ENCODE data around the gene RBM20.
A peak's percentile ranks its signal among the peaks of the same experiment; 100 is the strongest.

RBM20 gene

GRCh38 chr10:110770243-110770642 is 126.1 kb downstream of the RBM20 start:
- no peak for DNase-seq

DNA sequence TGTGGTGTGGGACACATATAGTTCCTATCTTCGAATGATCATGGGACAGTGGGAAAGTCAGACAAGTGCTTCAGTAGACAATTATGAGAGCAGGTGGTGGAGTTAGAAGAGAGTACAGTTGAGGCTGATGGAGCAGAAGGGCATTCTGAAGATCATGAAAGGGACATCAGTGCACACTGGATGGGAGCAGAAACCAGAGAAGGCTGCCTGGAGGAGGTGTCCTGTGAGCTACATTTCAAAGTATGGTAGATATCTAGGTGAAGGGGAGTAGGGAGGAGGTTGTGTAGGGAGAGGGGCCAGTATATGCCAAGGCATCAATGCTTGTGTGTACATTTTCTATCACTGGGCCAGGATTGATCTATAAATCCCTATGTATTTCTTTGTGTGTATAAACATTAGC is 127.3 kb downstream of the RBM20 start:
- DNase-seq = no peak

DNA sequence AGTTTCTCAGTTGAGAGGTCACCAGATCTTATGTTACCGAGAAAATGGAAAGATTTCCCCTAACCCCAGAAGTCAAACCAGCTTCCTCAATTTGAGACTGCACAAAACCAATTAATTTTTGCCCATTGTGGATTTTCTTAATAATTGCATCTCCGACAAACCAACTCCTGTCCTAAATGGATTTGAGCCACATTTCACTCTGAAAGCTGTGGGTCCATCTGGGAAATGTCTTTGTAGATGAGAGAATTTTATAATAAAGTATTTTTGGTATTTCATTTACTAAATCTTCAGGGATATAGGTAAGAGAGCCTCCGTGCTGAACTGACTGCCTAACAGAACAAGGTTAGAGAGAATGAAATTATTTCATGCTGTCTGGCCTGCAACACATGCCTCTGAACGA is 127.9 kb downstream of the RBM20 start:
- no peak for DNase-seq

GRCh38 chr10:110772454-110773025 is 128.4 kb downstream of the RBM20 start:
- peak; percentile 69 for DNase-seq

DNA sequence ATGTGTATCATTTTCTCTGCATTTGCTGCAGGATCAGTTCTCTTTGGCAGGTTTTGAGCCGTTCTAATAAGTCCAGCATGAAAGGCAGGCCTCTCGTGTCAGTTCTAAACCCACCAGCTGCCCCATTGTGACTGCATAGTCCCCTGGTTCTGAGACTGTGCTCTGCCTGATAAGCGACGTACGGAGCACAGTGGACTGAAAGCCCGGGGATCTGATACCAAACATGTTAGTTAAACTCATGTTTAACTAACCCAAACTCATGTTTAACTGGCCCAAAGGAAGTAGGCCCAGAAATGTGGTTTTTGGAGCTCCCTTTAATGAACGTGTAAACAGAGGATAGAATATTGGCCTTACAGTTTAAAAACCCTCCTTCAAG is 129.5 kb downstream of the RBM20 start:
- no peak for DNase-seq

GRCh38 chr10:110774069-110775019 is 130.2 kb downstream of the RBM20 start:
- no peak for DNase-seq

DNA sequence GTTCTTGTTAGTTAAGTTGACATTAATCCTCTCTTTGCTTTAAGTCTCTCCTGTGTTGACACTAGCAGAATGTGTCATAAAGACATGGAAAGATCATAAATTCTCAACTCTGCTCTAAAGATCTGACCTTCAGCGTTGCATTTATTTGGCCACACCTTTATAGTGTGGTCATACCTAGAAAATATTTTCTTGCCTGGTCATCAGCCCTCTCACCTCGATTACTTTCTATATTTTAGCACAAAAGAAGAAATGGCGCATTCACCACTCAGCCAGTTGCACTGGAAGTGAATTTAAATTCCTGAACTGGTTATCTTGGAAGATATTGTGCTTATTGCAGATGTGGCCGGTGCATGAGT is 130.9 kb downstream of the RBM20 start:
- DNase-seq = no peak

DNA sequence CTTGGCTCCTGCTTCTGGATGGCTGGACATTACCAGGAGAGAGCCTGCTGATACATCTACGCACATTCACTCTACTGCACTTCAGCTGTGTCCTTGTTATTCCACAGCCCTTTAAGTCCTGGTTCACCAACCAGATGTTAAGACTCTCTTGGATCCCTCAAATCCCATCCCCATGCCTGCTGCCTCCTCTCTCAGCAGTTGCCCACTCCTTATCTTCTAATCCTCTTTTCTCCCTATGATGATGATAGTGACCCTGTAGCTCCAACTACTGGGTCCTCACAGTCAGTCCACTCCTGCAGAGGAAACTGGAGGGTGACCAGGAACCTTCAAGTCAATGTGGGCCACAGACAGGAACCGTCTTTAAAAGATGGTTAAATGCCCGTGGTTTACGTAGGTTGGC is 131.3 kb downstream of the RBM20 start:
- no peak for DNase-seq

- DNase-seq = no peak
Measured at GRCh38 chr10:110777017-110777416, 132.9 kb downstream of the RBM20 start.

DNA sequence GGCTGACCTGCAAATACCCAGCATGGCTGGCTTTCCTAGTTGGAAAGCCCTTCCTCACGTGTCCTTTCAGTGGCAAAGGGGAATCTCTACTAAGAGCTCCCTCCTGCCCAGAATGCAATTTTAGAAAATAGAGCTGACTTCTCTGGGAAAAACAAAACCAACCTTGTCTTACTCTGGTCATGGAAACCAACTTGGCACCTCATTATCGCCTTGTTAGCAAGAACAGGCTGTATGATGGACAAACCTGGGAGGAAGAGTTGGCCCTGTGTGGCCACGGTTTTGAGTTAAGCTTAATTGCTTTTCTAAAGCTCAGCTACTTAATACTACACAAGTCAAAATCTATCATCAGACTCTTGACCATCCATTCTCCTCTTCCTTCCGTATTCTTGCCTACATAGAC is 133.5 kb downstream of the RBM20 start:
- DNase-seq = no peak

DNA sequence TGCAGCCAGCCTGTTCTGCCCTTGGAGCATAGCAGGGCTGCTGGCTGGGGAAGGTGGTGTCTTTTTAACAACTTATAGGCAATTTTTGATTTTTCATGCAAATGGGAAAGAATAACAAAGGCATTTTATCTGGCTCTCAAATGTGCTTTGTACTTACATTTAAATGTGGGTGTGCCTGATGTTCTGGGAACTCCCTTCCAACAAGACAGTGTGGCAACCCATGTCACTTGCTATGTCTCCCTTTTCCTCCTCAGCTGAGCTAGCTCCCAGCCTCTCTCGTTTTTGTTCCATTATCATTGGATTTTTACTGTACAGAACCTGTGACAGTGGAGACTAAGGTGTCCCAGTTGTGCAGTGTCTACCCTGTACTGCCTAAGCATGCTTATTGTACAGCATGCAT is 134.1 kb downstream of the RBM20 start:
- DNase-seq = no peak

DNA sequence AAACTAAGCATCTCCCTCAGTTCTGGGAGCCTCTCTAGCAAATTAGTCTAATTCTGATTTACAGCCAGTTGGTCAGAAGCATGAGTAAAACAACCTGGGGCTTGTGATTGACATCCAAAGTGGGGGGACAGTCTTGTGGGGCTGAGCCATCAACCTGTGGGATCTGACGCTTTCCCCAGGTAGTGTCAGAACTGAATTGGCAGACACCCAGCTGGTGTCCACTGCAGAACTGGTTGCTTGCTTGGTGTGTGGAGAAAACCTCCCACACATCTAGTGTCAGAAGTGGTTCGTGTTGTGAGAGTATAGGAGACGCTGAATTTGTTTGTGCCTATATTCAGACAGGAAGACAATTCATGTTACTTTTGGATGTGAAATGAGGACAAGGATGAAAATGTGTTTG is 135.4 kb downstream of the RBM20 start:
- DNase-seq = no peak

DNA sequence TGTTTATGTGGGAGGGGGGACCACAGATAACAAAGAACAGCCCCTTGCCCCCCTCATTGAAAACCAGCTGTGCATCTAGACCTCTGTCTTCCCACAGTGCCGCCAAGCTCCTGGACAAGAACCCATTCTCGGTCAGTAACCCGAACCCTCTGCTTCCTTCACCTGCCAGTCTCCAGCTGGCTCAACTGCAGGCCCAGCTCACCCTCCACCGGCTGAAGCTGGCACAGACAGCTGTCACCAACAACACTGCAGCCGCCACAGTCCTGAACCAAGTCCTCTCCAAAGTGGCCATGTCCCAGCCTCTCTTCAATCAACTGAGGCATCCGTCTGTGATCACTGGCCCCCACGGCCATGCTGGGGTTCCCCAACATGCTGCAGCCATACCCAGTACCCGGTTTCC is 136.6 kb downstream of the RBM20 start:
- no peak for DNase-seq

DNA sequence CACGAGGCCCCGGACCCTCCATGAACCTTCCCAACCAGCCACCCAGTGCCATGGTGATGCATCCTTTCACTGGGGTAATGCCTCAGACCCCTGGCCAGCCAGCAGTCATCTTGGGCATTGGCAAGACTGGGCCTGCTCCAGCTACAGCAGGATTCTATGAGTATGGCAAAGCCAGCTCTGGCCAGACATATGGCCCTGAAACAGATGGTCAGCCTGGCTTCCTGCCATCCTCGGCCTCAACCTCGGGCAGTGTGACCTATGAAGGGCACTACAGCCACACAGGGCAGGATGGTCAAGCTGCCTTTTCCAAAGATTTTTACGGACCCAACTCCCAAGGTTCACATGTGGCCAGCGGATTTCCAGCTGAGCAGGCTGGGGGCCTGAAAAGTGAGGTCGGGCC is 137.0 kb downstream of the RBM20 start:
- no peak for DNase-seq

DNA sequence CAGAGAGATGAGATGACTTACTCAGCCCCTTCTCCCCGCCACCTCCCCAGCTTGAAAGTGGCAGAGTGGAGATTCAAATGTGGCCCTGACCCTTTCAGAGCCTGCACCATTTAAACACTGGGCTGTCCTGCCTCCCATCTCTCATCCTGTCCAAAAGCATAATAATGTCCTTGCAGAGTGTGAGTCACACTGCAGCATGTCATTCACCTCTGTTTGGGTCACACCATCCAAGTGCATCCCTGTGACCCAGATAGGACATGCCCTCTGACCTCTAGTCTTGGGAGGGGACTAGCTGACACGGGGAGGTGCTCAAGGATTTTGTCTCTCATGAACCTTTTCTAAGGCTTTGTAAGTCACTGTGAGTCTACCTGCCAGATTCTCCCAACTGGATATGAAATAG is 138.5 kb downstream of the RBM20 start:
- DNase-seq = no peak

- DNase-seq = no peak
Measured at GRCh38 chr10:110783509-110784107, 139.5 kb downstream of the RBM20 start.

DNA sequence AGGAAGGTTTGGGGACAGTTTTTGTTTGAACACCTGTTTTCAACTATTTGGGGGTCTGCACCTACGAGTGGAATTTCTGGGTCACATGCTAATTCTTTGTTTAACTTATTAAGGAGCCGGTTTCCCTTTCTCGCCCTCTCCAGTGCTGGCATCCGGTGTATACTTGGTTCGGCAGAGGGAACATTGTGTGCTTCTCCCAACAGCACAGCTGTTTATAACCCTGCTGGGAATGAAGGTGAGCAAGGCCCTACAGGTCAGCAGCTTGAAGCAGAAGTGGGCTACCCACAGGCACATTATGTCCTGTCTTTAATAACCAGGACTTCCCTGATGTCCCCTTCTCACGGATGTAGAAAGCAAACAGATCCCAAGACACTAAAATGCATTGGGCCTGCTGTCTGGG is 140.1 kb downstream of the RBM20 start:
- DNase-seq = no peak

GRCh38 chr10:110786172-110786571 is 142.0 kb downstream of the RBM20 start:
- DNase-seq = peak; percentile 44

GRCh38 chr10:110788620-110789385 is 144.7 kb downstream of the RBM20 start:
- no peak for DNase-seq

- peak; percentile 94 for DNase-seq
Measured at GRCh38 chr10:110789604-110790433, 145.7 kb downstream of the RBM20 start.

DNA sequence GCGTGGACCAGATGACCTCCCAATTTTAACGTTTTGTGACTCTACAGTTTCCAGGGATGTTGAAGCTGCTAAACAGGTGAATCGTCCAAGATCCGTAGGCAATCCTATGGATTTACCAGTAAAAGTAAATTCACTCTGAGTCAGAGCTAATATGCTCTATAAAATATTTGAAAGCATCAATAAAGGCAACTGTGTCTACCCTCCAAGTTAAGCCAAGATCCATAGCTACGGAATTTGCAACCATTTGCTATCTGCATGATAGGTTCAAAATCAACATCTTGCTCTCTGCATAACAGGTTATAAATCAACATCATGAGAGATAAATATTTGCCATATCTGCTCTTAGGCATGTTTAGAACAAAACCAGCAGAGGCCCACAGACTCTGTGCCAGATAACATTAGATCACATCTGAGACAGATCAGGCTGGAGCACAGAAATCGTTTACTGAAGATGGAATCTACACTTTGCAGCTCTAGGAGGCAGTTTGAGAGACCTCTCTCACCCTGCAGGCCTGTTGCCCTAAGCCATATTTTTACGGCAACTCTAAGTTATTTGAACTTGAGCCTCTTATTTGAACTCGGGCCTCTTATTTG is 146.9 kb downstream of the RBM20 start:
- no peak for DNase-seq

DNA sequence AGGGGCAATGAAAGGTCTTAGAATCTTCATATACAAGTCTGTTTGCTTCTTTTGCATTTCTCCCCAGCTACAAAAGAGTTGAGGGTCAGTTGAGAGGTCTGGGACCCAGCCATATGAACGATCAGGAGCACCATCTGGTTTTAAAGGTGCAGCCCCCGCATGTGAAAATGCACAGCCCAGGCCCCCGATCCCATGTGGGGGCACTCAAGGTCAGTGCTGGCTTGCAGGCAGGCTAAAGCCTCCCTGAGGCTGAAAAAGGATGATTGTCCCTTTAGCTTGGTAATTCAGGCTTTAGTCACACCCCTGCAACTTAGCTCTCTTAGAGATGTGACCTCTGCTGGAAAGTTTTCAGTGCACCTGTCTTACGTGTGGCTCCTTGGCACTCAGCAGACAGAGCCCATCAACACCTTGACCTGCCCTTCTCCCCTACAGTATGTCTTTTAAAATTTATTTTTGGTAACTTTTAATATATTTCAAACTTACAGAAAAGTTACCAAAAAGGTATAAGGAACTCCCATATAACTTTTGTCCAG is 147.5 kb downstream of the RBM20 start:
- DNase-seq = no peak
